ENCODE results near the gene BAIAP2L1.

BAIAP2L1 gene

GRCh38 chr7:98294798-98295382, 106.0 kb downstream of the BAIAP2L1 start:
- Histone ChIP-seq H3K27ac (ENCODE audit: low read depth, low read length, severe bottlenecking) (no peak overlapping the region), H3K4me3 (ENCODE audit: extremely low read depth, insufficient read depth, low read length, poor library complexity, severe bottlenecking) (no peak overlapping the region), H3K4me1 (ENCODE audit: control insufficient read depth, insufficient read depth, low read length, poor library complexity, severe bottlenecking) (peaks cover 3% of the 10 kb centered on the region), H3K9me3 (ENCODE audit: control insufficient read depth, low read length) (no peaks in the 10 kb centered on the region), H3K36me3 (ENCODE audit: control insufficient read depth, insufficient read depth, low read length) (peaks cover 64% of the 10 kb centered on the region)
- 26 to 34% methylated on average over 11 to 13 of the region's 14 CpGs for WGBS, 2 experiments (ENCODE audit: insufficient coverage in 2 of 2)

GRCh38 chr7:98294326-98294725, 106.6 kb downstream of the BAIAP2L1 start:
- WGBS, 2 experiments (ENCODE audit: insufficient coverage in 2 of 2): 86 to 91% methylated on average over 15 of the region's 15 CpGs
- Histone ChIP-seq H3K9me3 (ENCODE audit: control insufficient read depth, low read length) (no peaks in the 10 kb centered on the region), H3K4me3 (ENCODE audit: extremely low read depth, insufficient read depth, low read length, poor library complexity, severe bottlenecking) (no peak overlapping the region), H3K36me3 (ENCODE audit: control insufficient read depth, insufficient read depth, low read length) (peaks cover 65% of the 10 kb centered on the region), H3K27ac (ENCODE audit: low read depth, low read length, severe bottlenecking) (no peak overlapping the region), H3K4me1 (ENCODE audit: control insufficient read depth, insufficient read depth, low read length, poor library complexity, severe bottlenecking) (peaks cover 3% of the 10 kb centered on the region)

- 92 to 98% methylated on average over 12 to 13 of the region's 13 CpGs for WGBS, 2 experiments (ENCODE audit: insufficient coverage in 2 of 2)
These were observed 107.1 kb downstream of the BAIAP2L1 start for GRCh38 chr7:98293746-98294145.

GRCh38 chr7:98293265-98293664, 107.6 kb downstream of the BAIAP2L1 start:
- WGBS, 2 experiments (ENCODE audit: insufficient coverage in 2 of 2): 93 to 94% methylated on average over 17 of the region's 17 CpGs
- Histone ChIP-seq H3K4me1 (ENCODE audit: control insufficient read depth, insufficient read depth, low read length, poor library complexity, severe bottlenecking) (peaks cover 3% of the 10 kb centered on the region), H3K4me3 (ENCODE audit: extremely low read depth, insufficient read depth, low read length, poor library complexity, severe bottlenecking) (no peak overlapping the region), H3K27ac (ENCODE audit: low read depth, low read length, severe bottlenecking) (no peak overlapping the region), H3K9me3 (ENCODE audit: control insufficient read depth, low read length) (no peaks in the 10 kb centered on the region), H3K36me3 (ENCODE audit: control insufficient read depth, insufficient read depth, low read length) (peaks cover 73% of the 10 kb centered on the region)

More at GRCh38 chr7:98293746-98294145, 107.1 kb downstream of the BAIAP2L1 start:
- Histone ChIP-seq H3K9me3 (ENCODE audit: control insufficient read depth, low read length) (no peaks in the 10 kb centered on the region), H3K27ac (ENCODE audit: low read depth, low read length, severe bottlenecking) (no peak overlapping the region), H3K4me3 (ENCODE audit: extremely low read depth, insufficient read depth, low read length, poor library complexity, severe bottlenecking) (no peak overlapping the region), H3K36me3 (ENCODE audit: control insufficient read depth, insufficient read depth, low read length) (peaks cover 69% of the 10 kb centered on the region), H3K4me1 (ENCODE audit: control insufficient read depth, insufficient read depth, low read length, poor library complexity, severe bottlenecking) (peaks cover 3% of the 10 kb centered on the region)

- H3K4me1 ChIP-seq (ENCODE audit: control insufficient read depth, insufficient read depth, low read length, poor library complexity, severe bottlenecking): peaks cover 10% of the 10 kb centered on the region
- H3K36me3 ChIP-seq (ENCODE audit: control insufficient read depth, insufficient read depth, low read length): peaks cover 78% of the 10 kb centered on the region
- H3K27ac ChIP-seq (ENCODE audit: low read depth, low read length, severe bottlenecking): no peak overlapping the region
- H3K9me3 ChIP-seq (ENCODE audit: control insufficient read depth, low read length): no peaks in the 10 kb centered on the region
- no peak overlapping the region for H3K4me3 ChIP-seq (ENCODE audit: extremely low read depth, insufficient read depth, low read length, poor library complexity, severe bottlenecking)
- WGBS, 2 experiments (ENCODE audit: insufficient coverage in 2 of 2): 100% methylated on average over 2 to 3 of the region's 7 CpGs
These were observed 109.2 kb downstream of the BAIAP2L1 start for GRCh38 chr7:98291717-98292116.

- H3K4me1 ChIP-seq (ENCODE audit: control insufficient read depth, insufficient read depth, low read length, poor library complexity, severe bottlenecking): peaks cover 30% of the 10 kb centered on the region
- H3K36me3 ChIP-seq (ENCODE audit: control insufficient read depth, insufficient read depth, low read length): peaks cover 82% of the 10 kb centered on the region
- no peak overlapping the region for H3K27ac ChIP-seq (ENCODE audit: low read depth, low read length, severe bottlenecking)
- H3K4me3 ChIP-seq (ENCODE audit: extremely low read depth, insufficient read depth, low read length, poor library complexity, severe bottlenecking): no peak overlapping the region
- H3K9me3 ChIP-seq (ENCODE audit: control insufficient read depth, low read length): no peaks in the 10 kb centered on the region
- WGBS, 2 experiments (ENCODE audit: insufficient coverage in 2 of 2): 95 to 96% methylated on average over 3 to 4 of the region's 4 CpGs
These were observed 111.5 kb downstream of the BAIAP2L1 start for GRCh38 chr7:98289333-98289875.

- peaks cover 38% of the 10 kb centered on the region for H3K4me1 ChIP-seq (ENCODE audit: control insufficient read depth, insufficient read depth, low read length, poor library complexity, severe bottlenecking)
- no peak overlapping the region for H3K4me3 ChIP-seq (ENCODE audit: extremely low read depth, insufficient read depth, low read length, poor library complexity, severe bottlenecking)
- no peak overlapping the region for H3K27ac ChIP-seq (ENCODE audit: low read depth, low read length, severe bottlenecking)
- no peaks in the 10 kb centered on the region for H3K9me3 ChIP-seq (ENCODE audit: control insufficient read depth, low read length)
- H3K36me3 ChIP-seq (ENCODE audit: control insufficient read depth, insufficient read depth, low read length): peaks cover 88% of the 10 kb centered on the region
- WGBS, 2 experiments (ENCODE audit: insufficient coverage in 2 of 2): 94 to 96% methylated on average over 7 to 9 of the region's 12 CpGs
These were observed 112.6 kb downstream of the BAIAP2L1 start for GRCh38 chr7:98288064-98288823.

GRCh38 chr7:98287486-98287959, 113.4 kb downstream of the BAIAP2L1 start:
- 83 to 94% methylated on average over 10 to 12 of the region's 14 CpGs for WGBS, 2 experiments (ENCODE audit: insufficient coverage in 2 of 2)
- no peak overlapping the region for H3K4me3 ChIP-seq (ENCODE audit: extremely low read depth, insufficient read depth, low read length, poor library complexity, severe bottlenecking)
- H3K36me3 ChIP-seq (ENCODE audit: control insufficient read depth, insufficient read depth, low read length): peaks cover 80% of the 10 kb centered on the region
- H3K9me3 ChIP-seq (ENCODE audit: control insufficient read depth, low read length): no peaks in the 10 kb centered on the region
- peaks cover 43% of the 10 kb centered on the region for H3K4me1 ChIP-seq (ENCODE audit: control insufficient read depth, insufficient read depth, low read length, poor library complexity, severe bottlenecking)
- no peak overlapping the region for H3K27ac ChIP-seq (ENCODE audit: low read depth, low read length, severe bottlenecking)

- Histone ChIP-seq H3K4me3 (ENCODE audit: extremely low read depth, insufficient read depth, low read length, poor library complexity, severe bottlenecking) (no peak overlapping the region), H3K27ac (ENCODE audit: low read depth, low read length, severe bottlenecking) (no peak overlapping the region)
These were observed 114.0 kb downstream of the BAIAP2L1 start for GRCh38 chr7:98286701-98287485.

GRCh38 chr7:98286093-98286539, 114.8 kb downstream of the BAIAP2L1 start:
- Histone ChIP-seq H3K4me3 (ENCODE audit: extremely low read depth, insufficient read depth, low read length, poor library complexity, severe bottlenecking) (no peak overlapping the region), H3K36me3 (ENCODE audit: control insufficient read depth, insufficient read depth, low read length) (peaks cover 66% of the 10 kb centered on the region), H3K4me1 (ENCODE audit: control insufficient read depth, insufficient read depth, low read length, poor library complexity, severe bottlenecking) (peaks cover 43% of the 10 kb centered on the region), H3K27ac (ENCODE audit: low read depth, low read length, severe bottlenecking) (peak overlapping the region; percentile 62), H3K9me3 (ENCODE audit: control insufficient read depth, low read length) (no peaks in the 10 kb centered on the region)
- 82 to 88% methylated on average over 11 of the region's 14 CpGs for WGBS, 2 experiments (ENCODE audit: insufficient coverage in 2 of 2)

More at GRCh38 chr7:98286701-98287485, 114.0 kb downstream of the BAIAP2L1 start:
- no peaks in the 10 kb centered on the region for H3K9me3 ChIP-seq (ENCODE audit: control insufficient read depth, low read length)
- WGBS, 2 experiments (ENCODE audit: insufficient coverage in 2 of 2): 91 to 92% methylated on average over 11 to 19 of the region's 21 CpGs
- peaks cover 74% of the 10 kb centered on the region for H3K36me3 ChIP-seq (ENCODE audit: control insufficient read depth, insufficient read depth, low read length)
- H3K4me1 ChIP-seq (ENCODE audit: control insufficient read depth, insufficient read depth, low read length, poor library complexity, severe bottlenecking): peaks cover 43% of the 10 kb centered on the region

Data from mesodermal cell (in vitro differentiated cells).